GM21717 (cell line): ENCODE data around the gene PLIN5.
"Not testable (repeated sequence)": the region's sequence is repeated elsewhere in the genome, so short reads cannot be mapped to it uniquely, and the experiment has no call there.

Source experiments
- ATAC-seq: cut with Tn5 transposase; IDR thresholded peaks from one replicate; pipeline ENCODE4 v1.9.1; 2021; ENCODE audit warnings: mild to moderate bottlenecking, moderate library complexity; ENCODE audit not compliant: unreplicated experiment

Gene PLIN5

GRCh38 chr19:4570402-4570801 is 35.4 kb upstream of the PLIN5 start:
- no peak for ATAC-seq

- no peak for ATAC-seq
Observed at GRCh38 chr19:4568886-4569285, 33.9 kb upstream of the PLIN5 start.

GRCh38 chr19:4567584-4568071 is 32.6 kb upstream of the PLIN5 start:
- no peak for ATAC-seq

GRCh38 chr19:4566402-4567051 is 31.5 kb upstream of the PLIN5 start:
- no peak for ATAC-seq

GRCh38 chr19:4563562-4563961 is 28.5 kb upstream of the PLIN5 start:
- ATAC-seq, result not testable (repeated sequence)

GRCh38 chr19:4562085-4562484 is 27.1 kb upstream of the PLIN5 start:
- ATAC-seq, result not testable (repeated sequence)

GRCh38 chr19:4559569-4559968 is 24.5 kb upstream of the PLIN5 start, which contains the start of gene SEMA6B:
Gene SEMA6B, minus strand, starts transcription at chr19:4559684. Its CDS starts 1,227 bp downstream, at chr19:4558457.
- ATAC-seq, result no peak

GRCh38 chr19:4557971-4558941 is 23.2 kb upstream of the PLIN5 start:
- ATAC-seq, result no peak

- ATAC-seq, result no peak
Observed at GRCh38 chr19:4557144-4557970, 22.3 kb upstream of the PLIN5 start.

GRCh38 chr19:4556597-4557127 is 21.6 kb upstream of the PLIN5 start:
- ATAC-seq, result no peak

GRCh38 chr19:4555657-4556561 is 20.9 kb upstream of the PLIN5 start:
- ATAC-seq, result no peak

GRCh38 chr19:4554717-4555116 is 19.7 kb upstream of the PLIN5 start:
- no peak for ATAC-seq

- no peak for ATAC-seq
Observed at GRCh38 chr19:4553775-4554174, 18.8 kb upstream of the PLIN5 start.

GRCh38 chr19:4553092-4553695 is 18.2 kb upstream of the PLIN5 start:
- no peak for ATAC-seq

- ATAC-seq, result no peak
Observed at GRCh38 chr19:4552525-4552819, 17.4 kb upstream of the PLIN5 start.

- no peak for ATAC-seq
Observed at GRCh38 chr19:4550479-4551050, 15.5 kb upstream of the PLIN5 start.

GRCh38 chr19:4550018-4550417 is 15.0 kb upstream of the PLIN5 start:
- ATAC-seq, result no peak

- ATAC-seq, result no peak
Observed at GRCh38 chr19:4548238-4548584, 13.2 kb upstream of the PLIN5 start.
